Bronchial epithelial cell (primary cell): Measurements from ENCODE around the gene TEN1. TPM values are rescaled to one million over a fixed set of nuclear protein-coding genes. Genes with fewer than 3 reads are reported as not detected.

Experiments used
- DNase-seq: peaks from one replicate; pipeline ENCODE4 v3.0.0-alpha.2; 2010; ENCODE audit warnings: low read depth
- FAIRE-seq: peaks from 2 replicates; lab custom pipeline; 2011; peaks lifted over from hg19 to GRCh38; lab: Jason Lieb, UNC
- H3K27me3 ChIP-seq: 2 replicates; pipeline ENCODE4 v1.5.1; 2011; ENCODE audit warnings: low read length; ENCODE audit not compliant: control insufficient read depth, insufficient read depth
- H3K36me3 ChIP-seq: 2 replicates; pipeline ENCODE4 v1.5.1; 2011; ENCODE audit warnings: low read length; ENCODE audit not compliant: control insufficient read depth, insufficient read depth
- H3K4me3 ChIP-seq: 2 replicates; pipeline ENCODE4 v1.5.1; 2011; ENCODE audit warnings: mild to moderate bottlenecking, low read depth, low read length, control low read depth
- total RNA-seq: library from RNA; depleted of rRNA; stranded (reverse); fragments of >200 nt; gene quantifications from 2 replicates; pipeline ENCODE4 v1.2.1, GENCODE V29; 2014
- TF ChIP-seq, protein P1 (sequence below): IDR thresholded peaks from 2 replicates; pipeline ENCODE4 v1.5.1; 2011; ENCODE audit warnings: mild to moderate bottlenecking, moderate library complexity, low read length, control low read depth, inconsistent platforms; ENCODE audit not compliant: insufficient read depth, severe bottlenecking

TEN1 gene, protein sequence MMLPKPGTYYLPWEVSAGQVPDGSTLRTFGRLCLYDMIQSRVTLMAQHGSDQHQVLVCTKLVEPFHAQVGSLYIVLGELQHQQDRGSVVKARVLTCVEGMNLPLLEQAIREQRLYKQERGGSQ
- 19.6 and 24.5 TPM in 2 replicates for total RNA-seq

DNA sequence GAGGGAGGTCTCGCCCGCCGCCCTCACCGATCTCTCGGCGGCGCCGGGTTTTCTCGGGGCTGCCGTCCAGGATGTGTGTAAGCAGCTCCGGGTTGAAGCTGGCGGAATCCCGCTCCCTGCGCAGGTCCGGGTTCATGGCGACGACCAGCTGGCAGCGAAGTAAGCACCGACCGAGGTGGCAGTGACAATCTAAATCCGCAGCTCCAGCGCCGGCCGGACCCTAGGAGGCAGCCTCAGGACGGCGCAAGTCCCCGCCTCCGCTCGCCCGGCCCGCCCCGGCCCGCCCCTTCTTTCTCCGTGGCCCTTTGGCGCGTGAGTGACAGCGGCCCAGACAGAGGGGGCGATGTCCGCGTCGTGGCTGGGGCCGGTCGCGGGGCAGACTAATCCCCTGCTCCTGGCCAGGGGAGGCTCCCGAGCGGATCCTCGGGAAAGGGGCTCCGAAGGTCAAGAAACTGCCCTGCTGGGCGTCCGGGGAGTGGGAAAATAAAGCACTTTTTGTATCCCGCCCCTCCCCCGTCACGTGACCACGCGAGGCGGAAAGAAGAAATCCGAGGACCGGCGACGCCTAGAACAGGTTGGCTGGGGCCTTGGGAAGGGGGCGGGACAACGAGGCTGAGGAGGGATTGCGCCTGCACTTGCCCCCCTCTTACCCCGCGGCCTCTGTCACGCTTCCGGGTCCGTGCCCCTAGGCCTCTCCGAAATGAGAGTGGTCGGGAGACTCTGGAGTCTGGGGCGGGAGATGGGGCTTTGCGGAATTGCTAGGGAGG, at the start of gene TEN1, which contains the start of gene ACOX1:
TEN1 (plus strand) TSS at position 303 of the 767 bp plus-strand sequence. CDS start 6,953 bp downstream, outside the sequence.
ACOX1 (minus strand) TSS at position 229 of the 767 bp plus-strand sequence; CDS start at position 136, 93 bp downstream.
- TF ChIP-seq, protein P1, sequence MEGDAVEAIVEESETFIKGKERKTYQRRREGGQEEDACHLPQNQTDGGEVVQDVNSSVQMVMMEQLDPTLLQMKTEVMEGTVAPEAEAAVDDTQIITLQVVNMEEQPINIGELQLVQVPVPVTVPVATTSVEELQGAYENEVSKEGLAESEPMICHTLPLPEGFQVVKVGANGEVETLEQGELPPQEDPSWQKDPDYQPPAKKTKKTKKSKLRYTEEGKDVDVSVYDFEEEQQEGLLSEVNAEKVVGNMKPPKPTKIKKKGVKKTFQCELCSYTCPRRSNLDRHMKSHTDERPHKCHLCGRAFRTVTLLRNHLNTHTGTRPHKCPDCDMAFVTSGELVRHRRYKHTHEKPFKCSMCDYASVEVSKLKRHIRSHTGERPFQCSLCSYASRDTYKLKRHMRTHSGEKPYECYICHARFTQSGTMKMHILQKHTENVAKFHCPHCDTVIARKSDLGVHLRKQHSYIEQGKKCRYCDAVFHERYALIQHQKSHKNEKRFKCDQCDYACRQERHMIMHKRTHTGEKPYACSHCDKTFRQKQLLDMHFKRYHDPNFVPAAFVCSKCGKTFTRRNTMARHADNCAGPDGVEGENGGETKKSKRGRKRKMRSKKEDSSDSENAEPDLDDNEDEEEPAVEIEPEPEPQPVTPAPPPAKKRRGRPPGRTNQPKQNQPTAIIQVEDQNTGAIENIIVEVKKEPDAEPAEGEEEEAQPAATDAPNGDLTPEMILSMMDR: peak; percentile 32
- no peaks in the 10 kb centered on the region for H3K36me3 ChIP-seq
- DNase-seq (peak; percentile 84), FAIRE-seq (no peak)
- H3K4me3 ChIP-seq: peak within 1 kb of the TSS; percentile 64
- H3K27me3 ChIP-seq: no peaks in the 10 kb centered on the region

DNA sequence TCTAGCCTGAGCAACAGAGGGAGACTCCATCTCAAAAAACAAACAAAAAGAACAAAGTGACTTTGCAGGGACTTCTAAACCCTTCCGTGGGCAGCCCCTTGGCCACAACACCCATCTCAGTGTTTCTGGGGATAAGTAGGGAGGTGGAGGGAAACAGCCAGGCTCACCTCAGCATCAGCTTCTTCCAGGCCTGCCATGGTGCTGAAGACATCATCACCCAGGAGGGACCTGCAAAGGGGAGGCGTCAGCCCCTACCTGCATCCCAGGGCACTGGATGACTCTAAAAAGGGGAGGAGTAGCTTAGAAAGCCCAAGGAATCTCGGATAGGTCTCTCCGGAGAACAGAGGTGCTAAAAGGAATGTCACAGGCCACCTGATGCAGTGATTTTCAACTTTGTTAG, 48.0 kb upstream of the TEN1 start:
- TF ChIP-seq, protein P1: no peak
- Histone ChIP-seq H3K4me3 (no peak overlapping the region), H3K36me3 (no peaks in the 10 kb centered on the region), H3K27me3 (no peaks in the 10 kb centered on the region)
- DNase-seq: no peak
- FAIRE-seq: no peak

DNA sequence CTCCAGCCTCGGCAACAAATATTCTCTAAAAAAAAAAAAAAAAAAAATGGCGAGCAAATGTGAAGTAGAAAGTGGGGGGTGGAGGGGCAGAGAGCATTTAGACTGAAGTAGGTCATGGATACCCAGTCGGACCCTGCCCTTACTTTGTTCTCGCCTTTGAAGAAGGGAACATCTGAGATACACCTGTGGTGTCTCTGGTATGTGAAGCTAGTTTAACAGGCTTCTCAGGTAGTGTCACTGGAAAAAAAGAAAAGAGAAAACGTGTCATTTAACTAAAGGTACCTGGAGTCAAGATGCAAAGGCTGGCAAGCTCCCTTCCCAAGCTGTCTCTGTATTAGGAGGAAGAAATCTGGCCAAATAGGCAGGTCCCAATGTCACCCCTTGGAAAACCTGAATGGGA, 46.2 kb upstream of the TEN1 start:
- Histone ChIP-seq H3K36me3 (no peaks in the 10 kb centered on the region), H3K27me3 (no peaks in the 10 kb centered on the region), H3K4me3 (no peak overlapping the region)
- TF ChIP-seq, protein P1: no peak
- FAIRE-seq (no peak), DNase-seq (no peak)

DNA sequence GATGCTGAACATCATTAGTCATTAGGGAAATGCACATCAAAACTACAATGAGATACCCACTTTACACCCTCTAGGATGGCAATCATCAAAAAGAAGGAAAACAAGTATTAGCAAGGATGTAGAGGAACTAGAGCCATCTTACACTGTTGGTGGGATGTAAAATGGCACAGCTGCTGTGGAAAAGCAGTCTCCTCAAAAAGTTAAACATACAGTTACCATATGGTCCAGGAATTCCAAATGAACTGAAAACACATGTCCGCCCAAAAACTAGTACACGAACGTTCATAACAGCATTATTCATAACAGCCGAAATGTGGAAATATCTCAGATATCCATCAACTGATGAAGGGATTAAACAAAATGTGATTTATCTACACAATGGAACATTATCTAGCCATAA, 45.2 kb upstream of the TEN1 start:
- TF ChIP-seq, protein P1: no peak

DNA sequence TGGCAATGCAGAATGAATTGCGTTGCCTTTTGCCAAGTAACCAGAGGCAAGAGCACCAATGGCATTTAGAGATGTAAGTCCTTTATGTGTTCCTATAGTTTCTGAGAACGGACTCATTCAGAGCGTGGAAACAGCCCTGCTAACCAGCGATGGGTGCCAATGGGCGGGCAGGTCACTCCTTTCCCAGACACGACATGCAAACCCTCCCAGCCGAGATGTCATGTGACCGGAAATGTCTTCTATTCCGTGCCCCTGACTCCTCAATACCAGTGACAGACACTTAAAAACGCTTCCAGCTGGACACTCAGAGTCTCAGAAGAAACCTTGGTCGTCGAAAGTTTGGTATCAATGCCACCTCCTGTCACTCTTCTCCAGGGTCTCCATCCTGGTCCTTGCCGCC, 41.4 kb upstream of the TEN1 start:
- H3K27me3 ChIP-seq: no peaks in the 10 kb centered on the region
- FAIRE-seq: no peak
- TF ChIP-seq, protein P1: no peak
- no peaks in the 10 kb centered on the region for H3K36me3 ChIP-seq
- H3K4me3 ChIP-seq: no peak overlapping the region
- DNase-seq: no peak

More for the DNA sequence above, 45.2 kb upstream of the TEN1 start:
- Histone ChIP-seq H3K27me3 (no peaks in the 10 kb centered on the region), H3K4me3 (no peak overlapping the region), H3K36me3 (no peaks in the 10 kb centered on the region)
- no peak for DNase-seq
- no peak for FAIRE-seq
